ENCODE measurements around the gene VGLL3.
"Not testable (repeated sequence)": the region's sequence is repeated elsewhere in the genome, so short reads cannot be mapped to it uniquely, and the experiment has no call there.

Gene VGLL3, protein sequence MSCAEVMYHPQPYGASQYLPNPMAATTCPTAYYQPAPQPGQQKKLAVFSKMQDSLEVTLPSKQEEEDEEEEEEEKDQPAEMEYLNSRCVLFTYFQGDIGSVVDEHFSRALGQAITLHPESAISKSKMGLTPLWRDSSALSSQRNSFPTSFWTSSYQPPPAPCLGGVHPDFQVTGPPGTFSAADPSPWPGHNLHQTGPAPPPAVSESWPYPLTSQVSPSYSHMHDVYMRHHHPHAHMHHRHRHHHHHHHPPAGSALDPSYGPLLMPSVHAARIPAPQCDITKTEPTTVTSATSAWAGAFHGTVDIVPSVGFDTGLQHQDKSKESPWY

DNA sequence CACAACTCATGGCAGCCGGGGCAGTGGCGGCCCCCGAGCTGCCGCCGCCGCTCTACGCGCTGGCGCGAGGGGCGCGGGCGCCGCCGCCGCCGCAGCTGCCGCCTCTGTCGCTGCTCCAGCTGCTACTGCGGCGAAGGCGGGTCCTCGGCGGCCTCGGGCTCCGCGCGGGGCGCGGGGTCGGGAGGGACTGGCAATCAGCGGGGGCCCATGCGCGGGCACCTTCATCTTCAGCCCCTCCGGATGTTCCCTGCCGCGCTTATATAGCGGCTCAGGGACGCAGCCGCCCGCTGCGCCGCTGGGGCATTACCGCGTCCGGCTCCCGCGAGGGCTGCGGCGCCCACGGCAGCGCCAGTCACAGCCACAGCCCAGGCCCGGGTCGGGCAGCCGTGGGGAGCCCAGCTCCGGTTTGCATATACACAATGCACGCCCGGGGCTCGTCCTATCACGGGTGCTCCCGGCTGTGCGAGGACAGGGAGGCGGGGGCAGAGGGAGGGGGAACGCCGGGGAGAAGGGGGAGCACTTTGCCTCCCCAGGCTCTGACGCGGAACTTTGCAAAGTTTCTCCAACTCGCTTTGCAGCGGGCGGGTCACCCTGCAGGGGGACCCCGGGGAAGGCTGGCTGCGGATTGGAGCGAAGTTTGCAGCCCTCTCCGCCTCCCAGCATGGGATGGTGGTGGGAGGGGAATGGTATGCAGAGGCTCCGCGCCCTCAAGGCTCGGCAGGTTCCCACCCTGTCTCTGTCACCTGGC is at the start of gene VGLL3:
Gene VGLL3 (minus strand): TSS at position 416 of the 748 bp plus-strand sequence. CDS start 406 bp downstream, at position 10.
- DNase-seq (ENCODE audit: low read depth), result no peak

- no peak for DNase-seq (ENCODE audit: low read depth)
Measured at GRCh38 chr3:87037652-87038051, 46.7 kb upstream of the VGLL3 start.

- no peak for DNase-seq (ENCODE audit: low read depth)
Measured at GRCh38 chr3:87036671-87037070, 45.7 kb upstream of the VGLL3 start.

GRCh38 chr3:87035339-87035738 is 44.4 kb upstream of the VGLL3 start:
- no peak for DNase-seq (ENCODE audit: low read depth)

GRCh38 chr3:87033205-87033604 is 42.3 kb upstream of the VGLL3 start:
- DNase-seq (ENCODE audit: low read depth), result no peak

GRCh38 chr3:87025661-87026645 is 35.0 kb upstream of the VGLL3 start:
- DNase-seq (ENCODE audit: low read depth), result no peak

GRCh38 chr3:87017370-87017769 is 26.4 kb upstream of the VGLL3 start:
- DNase-seq (ENCODE audit: low read depth), result not testable (repeated sequence)

GRCh38 chr3:87009271-87009670 is 18.3 kb upstream of the VGLL3 start:
- DNase-seq (ENCODE audit: low read depth), result no peak

- no peak for DNase-seq (ENCODE audit: low read depth)
Measured at GRCh38 chr3:87006844-87007439, 16.0 kb upstream of the VGLL3 start.

GRCh38 chr3:87004883-87005282 is 13.9 kb upstream of the VGLL3 start:
- no peak for DNase-seq (ENCODE audit: low read depth)

DNA sequence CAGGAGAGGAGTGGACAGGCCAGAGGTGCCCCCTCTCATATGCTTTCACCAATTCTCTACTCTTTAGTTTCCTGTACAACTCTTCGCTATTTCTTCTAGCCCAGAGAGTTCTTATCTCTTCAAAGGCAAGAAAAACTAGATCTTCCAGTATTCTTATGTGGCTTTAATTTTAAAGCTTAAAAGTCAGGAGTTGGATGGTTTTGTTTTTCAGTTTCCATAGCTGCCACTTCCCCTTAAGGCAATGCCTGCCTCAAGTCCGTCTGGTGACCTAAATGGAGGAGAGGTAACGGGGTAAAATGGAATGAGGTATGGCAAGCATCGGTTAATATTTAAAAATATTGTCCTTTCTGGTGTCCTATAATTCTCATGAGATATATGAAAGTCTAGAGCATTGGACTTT is 11.4 kb upstream of the VGLL3 start:
- DNase-seq (ENCODE audit: low read depth), result no peak

- no peak for DNase-seq (ENCODE audit: low read depth)
Measured at GRCh38 chr3:87001473-87002098, 10.6 kb upstream of the VGLL3 start.

GRCh38 chr3:87000940-87001339 is 10.0 kb upstream of the VGLL3 start:
- no peak for DNase-seq (ENCODE audit: low read depth)

- DNase-seq (ENCODE audit: low read depth), result no peak
Measured at GRCh38 chr3:86998569-86998968, 7.6 kb upstream of the VGLL3 start.

DNA sequence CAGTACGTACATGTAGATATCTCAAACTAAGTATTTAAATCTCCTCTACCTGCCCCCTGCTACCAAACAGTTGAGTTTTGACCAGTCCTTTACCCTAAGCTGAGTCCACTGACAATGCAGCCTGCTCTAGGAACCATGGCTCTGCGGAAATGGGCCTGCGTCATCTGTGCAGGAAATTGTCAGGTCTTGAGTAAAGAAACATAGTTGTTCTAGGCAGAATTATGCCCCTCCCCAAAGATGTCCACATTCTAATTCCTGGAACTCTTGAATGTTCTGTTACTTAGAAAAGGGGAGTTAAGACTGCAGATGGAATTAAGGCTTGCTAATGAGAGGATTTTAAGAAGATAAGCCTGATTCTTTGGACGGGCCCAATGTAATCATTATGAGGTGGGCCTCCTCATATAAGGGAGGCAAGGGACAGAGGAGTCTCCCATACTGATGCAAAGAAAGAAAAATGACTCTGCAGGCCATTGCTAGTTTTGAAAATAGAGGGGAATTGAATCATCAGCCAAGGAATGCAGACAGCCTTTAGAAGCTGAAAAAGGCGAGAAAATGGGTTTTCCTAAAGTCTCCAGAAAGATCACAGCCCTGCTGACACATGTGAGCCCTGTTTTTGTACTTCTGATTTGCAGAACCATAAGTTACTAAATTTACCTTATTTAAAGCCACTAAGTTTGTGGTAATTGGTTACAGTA is 5.5 kb upstream of the VGLL3 start:
- no peak for DNase-seq (ENCODE audit: low read depth)

GRCh38 chr3:86995537-86995936 is 4.6 kb upstream of the VGLL3 start:
- no peak for DNase-seq (ENCODE audit: low read depth)

GRCh38 chr3:86993704-86994103 is 2.8 kb upstream of the VGLL3 start:
- no peak for DNase-seq (ENCODE audit: low read depth)

DNA sequence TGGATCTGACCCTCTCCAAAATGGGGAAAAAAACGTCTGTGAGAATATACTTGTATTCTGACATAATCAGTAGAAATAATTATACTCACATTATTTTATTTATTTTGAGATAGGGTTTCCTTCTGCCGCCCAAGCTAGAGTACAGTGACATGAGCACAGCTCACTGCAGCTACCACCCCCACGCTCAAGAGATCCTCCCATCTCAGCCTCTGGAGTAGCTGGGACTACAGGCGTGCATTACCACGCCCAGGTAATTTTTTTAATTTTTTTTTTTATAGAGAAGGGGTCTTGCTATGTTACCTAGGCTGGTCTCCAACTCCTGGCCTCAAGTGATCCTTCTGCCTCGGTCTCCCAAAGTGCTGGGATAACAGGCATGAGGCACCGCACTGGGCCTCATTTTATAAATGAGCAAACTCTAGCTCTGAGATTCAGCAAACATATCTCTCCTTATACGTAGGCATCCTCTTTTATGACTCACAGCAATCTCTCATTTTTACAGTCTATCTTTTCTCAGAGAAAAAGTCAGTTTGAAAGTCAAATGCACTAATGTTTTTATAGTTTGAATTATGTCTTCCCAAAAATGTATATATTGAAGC is 989 bp upstream of the VGLL3 start:
- DNase-seq (ENCODE audit: low read depth), result no peak

- DNase-seq (ENCODE audit: low read depth), result no peak
Measured at GRCh38 chr3:86991482-86991815, 500 bp upstream of the VGLL3 start.

DNA sequence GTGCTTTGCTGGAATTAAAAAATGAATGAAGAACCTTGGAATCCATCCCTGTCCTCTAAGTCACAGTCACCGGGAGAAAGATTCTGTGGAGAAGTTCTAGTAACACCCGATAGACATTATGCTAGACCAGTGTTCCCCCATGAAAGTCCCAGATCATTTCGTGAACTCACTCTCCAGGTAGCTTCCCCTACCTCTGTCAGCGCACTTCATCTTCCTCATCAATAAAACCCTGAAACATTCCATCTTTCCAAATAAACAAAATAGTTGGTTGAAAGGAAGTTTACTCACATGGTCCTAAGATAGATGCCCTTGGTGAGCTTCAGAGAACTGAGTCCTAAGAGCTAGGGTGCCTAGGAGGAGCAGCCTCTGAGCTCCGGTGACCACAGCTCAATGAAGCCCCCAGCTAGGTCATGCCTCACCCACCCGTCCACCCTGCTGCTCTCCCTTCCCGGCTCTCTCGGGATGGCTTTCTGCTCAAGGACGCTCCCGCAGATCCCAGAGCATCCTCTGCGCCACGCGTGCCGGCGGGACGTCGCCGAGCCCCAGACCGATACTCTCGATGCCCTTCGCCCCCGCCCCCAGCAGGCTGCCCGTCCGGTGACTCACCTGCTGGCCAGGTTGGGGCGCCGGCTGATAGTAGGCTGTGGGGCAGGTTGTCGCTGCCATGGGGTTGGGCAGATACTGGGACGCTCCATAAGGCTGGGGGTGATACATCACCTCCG is 776 bp downstream of the VGLL3 start:
- no peak for DNase-seq (ENCODE audit: low read depth)
